Ishikawa (cell line): ENCODE data around the gene TUBGCP6.

Source experiments
- CEBPB ChIP-seq: IDR thresholded peaks from 2 replicates; pipeline ENCODE4 v1.6.1; 2012
- CREB1 ChIP-seq: IDR thresholded peaks from 2 replicates; pipeline ENCODE4 v1.6.1; 2012; ENCODE audit warnings: low read depth
- EGR1 ChIP-seq: IDR thresholded peaks from 2 replicates; pipeline ENCODE4 v1.6.1; 2012
- EP300 ChIP-seq: IDR thresholded peaks from 2 replicates; pipeline ENCODE4 v1.6.1; 2012; ENCODE audit warnings: borderline replicate concordance
- FOXM1 ChIP-seq: IDR thresholded peaks from 2 replicates; pipeline ENCODE4 v1.6.1; 2012; ENCODE audit warnings: low read depth, borderline replicate concordance
- MAX ChIP-seq: IDR thresholded peaks from 2 replicates; pipeline ENCODE4 v1.6.1; 2012
- NFIC ChIP-seq: IDR thresholded peaks from 2 replicates; pipeline ENCODE4 v1.6.1; 2012
- RAD21 ChIP-seq: IDR thresholded peaks from 2 replicates; pipeline ENCODE4 v1.6.1; 2012; ENCODE audit warnings: low read depth
- REST ChIP-seq: IDR thresholded peaks from 2 replicates; pipeline ENCODE4 v1.6.1; 2012; ENCODE audit warnings: low read depth, mild to moderate bottlenecking
- TAF1 ChIP-seq: IDR thresholded peaks from 2 replicates; pipeline ENCODE4 v1.6.1; 2012; ENCODE audit warnings: low read depth, mild to moderate bottlenecking
- TCF12 ChIP-seq: IDR thresholded peaks from 2 replicates; pipeline ENCODE4 v1.6.1; 2012; ENCODE audit warnings: low read depth
- TEAD4 ChIP-seq: IDR thresholded peaks from 2 replicates; pipeline ENCODE4 v1.6.1; 2012
- USF1 ChIP-seq: IDR thresholded peaks from 2 replicates; pipeline ENCODE4 v1.6.1; 2012
- YY1 ChIP-seq: IDR thresholded peaks from 2 replicates; pipeline ENCODE4 v1.6.1; 2012; ENCODE audit warnings: low read depth
- ZBTB7A ChIP-seq: IDR thresholded peaks from 2 replicates; pipeline ENCODE4 v1.6.1; 2012; ENCODE audit warnings: low read depth

Gene TUBGCP6

GRCh38 chr22:50236731-50237409 lies 8.0 kb downstream of the TUBGCP6 start:
- TF ChIP-seq NFIC, result no peak
- no peak for TF ChIP-seq YY1
- TF ChIP-seq FOXM1, result no peak
- no peak for TF ChIP-seq TCF12
- TF ChIP-seq RAD21, result no peak
- no peak for TF ChIP-seq TEAD4

GRCh38 chr22:50233223-50233622 lies 11.6 kb downstream of the TUBGCP6 start:
- TF ChIP-seq EGR1, result no peak
- TF ChIP-seq REST, result no peak
- TF ChIP-seq USF1, result no peak
- no peak for TF ChIP-seq TAF1
- no peak for TF ChIP-seq ZBTB7A
- TF ChIP-seq RAD21, result no peak
- no peak for TF ChIP-seq NFIC
- no peak for TF ChIP-seq FOXM1
- no peak for TF ChIP-seq MAX
- TF ChIP-seq YY1, result no peak
- no peak for TF ChIP-seq TCF12
- TF ChIP-seq CEBPB, result no peak
- no peak for TF ChIP-seq TEAD4
- TF ChIP-seq EP300, result no peak

- TF ChIP-seq NFIC, result no peak
- no peak for TF ChIP-seq TEAD4
- TF ChIP-seq YY1, result no peak
- no peak for TF ChIP-seq ZBTB7A
- no peak for TF ChIP-seq TAF1
- no peak for TF ChIP-seq MAX
- TF ChIP-seq EP300, result no peak
- no peak for TF ChIP-seq TCF12
- TF ChIP-seq RAD21, result no peak
- TF ChIP-seq FOXM1, result no peak
- no peak for TF ChIP-seq CEBPB
- TF ChIP-seq REST, result no peak
Measured at GRCh38 chr22:50232481-50233151, 12.2 kb downstream of the TUBGCP6 start.

- TF ChIP-seq TCF12 (no peak), EP300 (no peak), YY1 (no peak), NFIC (no peak), ZBTB7A (no peak), TEAD4 (no peak), TAF1 (no peak), EGR1 (no peak), USF1 (no peak), CEBPB (no peak), MAX (no peak), RAD21 (no peak), CREB1 (no peak), REST (no peak), FOXM1 (no peak)
Measured at GRCh38 chr22:50229370-50229769, 15.5 kb downstream of the TUBGCP6 start.
